GM04504 (cell line): ENCODE data around the gene KAT6B.
A peak's percentile ranks its signal among the peaks of the same experiment; 100 is the strongest.
"Not testable (repeated sequence)": the region's sequence is repeated elsewhere in the genome, so short reads cannot be mapped to it uniquely, and the experiment has no call there.

Source experiments
- DNase-seq: peaks from one replicate; pipeline ENCODE4 v3.0.0-alpha.2; 2012; ENCODE audit warnings: low read depth

KAT6B gene

GRCh38 chr10:75038335-75038734, 211.9 kb downstream of the KAT6B start:
- DNase-seq, result no peak

DNA sequence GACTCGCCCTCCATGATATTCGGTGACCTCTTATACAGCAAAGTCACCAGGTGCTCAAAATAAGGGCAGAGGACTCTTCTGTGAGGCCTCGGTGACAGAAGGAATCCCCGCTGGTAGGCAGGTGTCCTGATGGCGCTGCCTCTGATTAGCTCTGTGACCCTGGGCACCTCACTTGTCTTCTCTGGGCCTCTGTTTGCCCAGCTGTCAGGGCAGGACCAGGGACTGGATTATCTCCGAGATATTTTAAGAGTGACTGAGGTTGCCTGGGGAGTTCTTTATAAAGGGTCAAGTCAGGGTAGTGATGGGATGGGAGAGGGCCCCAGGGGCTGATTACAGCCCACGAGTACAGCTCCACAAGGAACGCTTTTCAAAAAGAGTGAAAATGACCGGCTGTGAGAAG, 214.2 kb downstream of the KAT6B start:
- no peak for DNase-seq

DNA sequence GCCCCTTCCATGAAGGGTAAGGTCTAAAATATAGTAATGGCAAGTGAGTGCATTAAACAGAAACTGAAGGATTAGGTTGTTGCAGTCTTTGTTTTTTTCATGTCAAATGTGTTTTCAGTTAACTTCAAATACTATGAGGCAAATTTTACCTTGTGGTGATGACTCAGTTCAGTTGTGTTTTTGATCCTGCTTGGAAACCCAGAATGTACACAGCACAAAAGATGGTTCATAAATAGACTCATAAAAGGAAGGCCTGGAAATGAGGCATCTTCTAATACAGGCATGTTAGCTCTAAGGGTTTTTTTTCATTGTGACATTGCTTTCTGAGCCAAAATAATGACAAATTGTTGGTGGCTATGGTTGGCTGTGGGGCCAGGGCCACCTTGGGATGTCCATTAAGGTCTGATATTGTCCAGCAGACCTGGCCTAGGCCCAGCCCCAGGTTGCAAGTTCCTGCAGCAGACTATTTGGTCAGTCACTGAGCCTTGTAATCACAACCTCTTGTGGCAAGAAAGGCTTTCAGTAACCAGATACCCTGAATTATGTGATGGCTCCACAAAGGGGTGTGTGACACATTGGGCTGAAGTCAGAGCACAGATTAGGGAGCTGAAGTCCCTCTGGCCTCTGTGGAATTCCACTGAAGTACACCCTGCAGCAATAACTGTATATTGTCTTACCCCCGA, 216.0 kb downstream of the KAT6B start:
- peak; percentile 78 for DNase-seq

DNA sequence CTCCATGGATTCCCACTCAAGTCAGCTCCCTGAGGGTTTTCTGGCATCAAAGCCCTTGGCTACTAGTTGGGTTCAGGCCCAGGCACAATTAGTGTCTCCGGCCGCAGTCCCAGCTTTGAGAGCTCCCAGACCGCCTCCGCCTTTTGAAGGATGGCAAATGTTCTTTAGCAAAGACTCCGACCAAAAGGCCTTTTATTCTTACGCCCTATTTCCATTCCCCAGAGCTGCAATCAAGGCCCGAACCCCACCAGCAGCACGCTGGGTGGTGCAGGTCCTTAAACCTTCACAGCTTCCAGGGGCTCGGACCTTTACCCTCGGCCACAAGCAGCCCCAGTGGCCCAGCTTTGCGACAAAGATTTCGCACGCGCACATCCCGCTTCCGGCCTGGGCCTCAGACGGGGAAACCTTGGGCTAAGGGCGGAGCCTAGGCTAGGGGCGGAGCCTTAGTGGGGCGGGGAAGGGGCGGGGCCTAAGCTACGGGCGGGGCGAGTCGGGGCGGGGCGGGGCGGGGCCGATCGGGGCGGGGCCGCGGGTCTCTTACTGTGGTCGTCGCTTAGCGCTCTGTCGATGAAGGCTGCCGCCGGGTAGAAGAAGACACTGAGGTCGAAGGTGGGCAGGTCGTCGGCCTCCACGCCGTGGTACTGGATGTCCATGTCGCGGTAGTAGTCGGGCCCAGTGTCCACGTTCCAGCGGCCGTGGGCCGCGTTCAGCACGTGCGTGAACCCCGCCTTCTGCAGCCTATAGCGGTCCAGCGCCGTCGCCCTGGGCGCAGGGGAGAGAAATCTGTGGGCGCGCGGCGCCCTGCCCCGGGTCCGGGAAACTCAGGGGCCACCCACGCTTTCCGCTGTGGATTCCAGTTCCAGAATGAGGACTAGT, 217.1 kb downstream of the KAT6B start:
- no peak for DNase-seq

DNA sequence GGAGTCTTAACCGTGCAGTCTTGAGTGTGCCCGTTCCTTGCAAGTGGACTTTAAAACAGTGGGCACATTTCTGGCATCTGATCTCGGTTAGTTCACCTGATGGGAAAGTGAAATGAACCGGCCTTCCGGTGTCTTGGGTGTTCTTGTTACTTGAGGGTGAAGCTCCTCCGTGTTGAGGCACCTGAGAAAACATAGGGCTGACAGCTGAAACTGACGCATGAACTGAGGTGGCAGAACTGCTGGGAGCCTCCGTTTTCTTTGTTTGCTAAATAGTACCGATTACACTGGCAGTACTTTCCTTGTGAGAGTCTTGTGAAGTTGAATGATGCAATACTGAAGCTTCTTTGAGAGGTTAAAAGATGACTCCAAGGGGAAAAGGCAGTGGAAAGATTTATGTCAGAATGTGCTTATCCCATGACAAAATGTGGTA, 222.3 kb downstream of the KAT6B start:
- DNase-seq, result no peak

GRCh38 chr10:75049316-75050148, 223.1 kb downstream of the KAT6B start:
- no peak for DNase-seq

GRCh38 chr10:75050149-75050919, 223.9 kb downstream of the KAT6B start:
- no peak for DNase-seq

DNA sequence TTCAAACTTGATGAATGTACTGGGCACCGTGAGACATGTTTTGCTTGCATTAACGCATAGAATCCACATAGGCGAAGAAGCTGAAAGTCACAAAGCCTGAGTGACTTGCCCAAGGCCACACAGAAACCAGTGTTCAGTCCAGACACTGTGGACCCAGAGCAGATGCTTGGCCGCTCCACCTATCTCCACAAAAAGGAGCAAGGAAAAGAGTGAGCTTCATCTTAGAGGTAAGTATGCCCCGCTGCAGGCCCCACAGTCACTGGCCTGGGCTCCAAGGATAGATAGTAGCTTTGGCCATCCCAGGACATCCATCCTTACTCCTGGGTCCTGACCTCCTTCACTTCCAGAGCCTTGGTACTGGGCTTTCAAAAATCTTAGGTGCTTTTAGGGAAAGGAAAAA, 224.9 kb downstream of the KAT6B start:
- no peak for DNase-seq

DNA sequence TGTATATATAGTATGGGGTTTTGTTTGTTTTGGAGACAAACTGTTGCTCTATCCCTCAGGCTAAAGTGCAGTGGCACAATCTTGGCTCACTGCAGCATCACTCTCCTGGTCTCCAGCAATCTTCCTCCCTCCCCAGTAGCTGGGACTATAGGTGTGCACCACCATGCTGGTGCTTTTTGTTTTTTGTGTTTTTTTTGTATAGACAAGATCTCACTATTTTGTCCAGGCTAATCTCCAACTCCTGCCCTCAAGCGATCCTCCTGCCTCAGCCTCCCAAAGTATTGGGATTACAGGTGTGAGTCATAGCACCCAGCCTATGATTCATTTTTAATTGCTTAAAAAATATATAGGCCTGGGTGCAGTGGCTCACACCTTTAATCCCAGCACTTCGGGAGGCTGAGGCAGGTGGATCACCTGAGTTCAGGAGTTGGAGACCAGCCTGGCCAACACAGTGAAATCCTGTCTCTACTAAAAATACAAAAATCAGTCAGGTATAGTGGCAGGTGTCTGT, 229.6 kb downstream of the KAT6B start:
- DNase-seq, result not testable (repeated sequence)

DNA sequence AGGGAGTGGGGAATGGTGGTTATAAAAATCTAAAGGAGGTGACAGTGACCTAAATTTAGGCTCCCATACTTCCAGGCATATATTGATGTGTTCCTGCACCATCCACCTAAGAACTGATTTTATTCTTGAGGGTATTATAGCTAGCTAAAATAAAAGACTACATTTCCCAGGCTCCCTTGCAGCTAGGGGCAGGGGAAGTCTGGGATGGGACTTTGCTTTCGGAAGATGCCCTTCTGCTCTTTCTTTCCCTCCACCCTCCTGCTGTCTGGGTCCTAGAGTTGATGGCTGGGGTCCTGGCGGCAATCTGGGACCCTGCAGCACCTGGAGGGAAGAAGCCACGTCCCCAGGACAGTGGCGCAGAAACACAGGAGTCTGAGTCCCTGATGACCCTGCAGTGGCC, 231.3 kb downstream of the KAT6B start:
- DNase-seq, result no peak

DNA sequence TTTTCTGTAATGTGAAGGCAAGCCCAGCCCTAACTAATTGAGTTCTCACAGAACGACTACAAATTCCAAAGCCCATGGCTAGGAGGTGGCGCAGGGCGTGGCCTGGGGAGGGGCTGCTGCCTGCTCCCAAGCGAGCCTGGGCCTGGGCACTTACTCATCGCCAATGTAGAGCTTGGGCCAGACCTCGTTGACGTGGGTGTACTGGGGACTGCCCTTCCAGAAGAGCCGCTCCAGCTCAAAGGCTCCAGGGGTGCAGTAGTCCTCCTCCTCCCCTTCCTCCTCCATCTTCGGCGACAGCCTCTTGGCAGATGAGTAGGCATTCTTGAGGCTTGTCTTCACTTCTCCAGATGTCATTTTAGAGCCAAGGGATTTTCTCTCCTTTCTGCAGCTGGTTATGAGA, 231.8 kb downstream of the KAT6B start:
- DNase-seq, result peak; percentile 81

DNA sequence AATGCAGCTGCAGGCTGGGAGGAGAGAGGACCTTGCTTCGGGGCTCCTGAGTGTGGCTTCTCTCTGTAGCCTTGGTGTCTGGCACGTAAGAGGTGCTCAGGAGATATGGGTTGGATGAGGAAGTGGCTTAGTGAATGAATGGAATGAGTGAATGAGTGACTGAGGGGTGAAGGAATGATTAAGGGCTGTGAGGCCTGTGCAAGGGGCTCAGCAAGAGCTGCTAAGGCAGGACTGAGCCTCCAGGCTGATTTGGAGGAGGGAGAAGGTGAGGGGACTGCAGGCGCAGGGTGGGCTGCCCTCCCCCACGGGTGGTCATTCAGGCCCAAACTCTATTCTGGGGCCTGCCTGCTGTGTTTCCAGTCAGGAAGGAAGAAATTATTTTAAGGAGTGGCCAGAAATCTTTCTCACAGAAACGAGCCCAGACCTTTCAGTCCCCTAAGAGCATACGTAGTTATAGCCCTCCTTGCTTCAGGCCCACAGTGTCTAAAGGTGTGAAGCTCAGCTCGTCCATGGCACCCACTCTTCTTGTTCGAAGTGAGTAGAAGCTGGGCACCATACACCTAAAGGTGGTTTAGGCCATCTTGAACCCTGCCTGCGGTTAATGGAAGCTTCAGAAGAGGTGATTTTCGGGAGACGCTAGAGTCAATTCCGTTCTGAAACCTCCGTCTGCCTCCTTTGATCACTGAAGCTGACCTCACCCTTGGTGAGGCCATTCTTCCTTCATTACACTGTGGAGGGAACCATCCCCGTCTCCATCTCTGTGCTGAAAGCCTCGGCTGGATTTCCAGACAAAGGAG, 235.5 kb downstream of the KAT6B start:
- no peak for DNase-seq

DNA sequence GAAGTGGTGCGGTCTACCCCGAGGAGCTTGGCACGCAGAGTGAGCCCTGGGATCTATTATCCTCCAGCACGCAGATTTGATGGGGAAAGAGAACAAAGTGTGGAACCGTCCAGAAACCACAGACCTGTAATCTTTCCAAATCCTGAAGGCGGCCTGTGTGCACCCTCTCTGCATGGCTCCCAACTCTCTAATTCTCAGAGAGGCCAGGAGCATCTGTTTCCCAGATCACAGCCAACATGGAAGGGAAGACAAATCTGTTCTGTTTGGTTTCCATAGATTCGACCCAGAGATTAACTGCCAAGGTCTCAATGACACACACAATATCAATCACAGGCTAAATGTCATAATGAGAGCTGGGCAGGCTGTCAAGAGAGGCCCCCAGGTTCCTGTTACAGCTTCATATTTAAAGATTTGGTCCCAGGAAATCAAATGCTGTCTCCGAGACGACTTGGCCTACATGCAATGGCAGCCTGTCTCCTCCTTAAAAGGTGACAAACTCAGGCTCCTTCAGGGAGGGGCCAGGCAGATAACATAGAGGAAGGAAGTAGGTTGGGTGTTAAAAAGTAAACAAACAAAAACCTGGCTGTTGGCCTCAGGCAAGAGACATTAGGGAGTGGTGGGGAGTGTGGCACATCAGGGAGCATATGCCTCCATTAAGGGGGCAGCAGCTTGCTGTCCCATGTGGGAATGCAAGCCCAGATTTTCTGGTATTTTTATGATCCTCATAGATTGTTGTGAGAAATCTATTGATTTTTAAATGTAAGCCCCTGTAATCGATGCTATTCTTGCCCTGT, 236.3 kb downstream of the KAT6B start:
- DNase-seq, result peak; percentile 94

DNA sequence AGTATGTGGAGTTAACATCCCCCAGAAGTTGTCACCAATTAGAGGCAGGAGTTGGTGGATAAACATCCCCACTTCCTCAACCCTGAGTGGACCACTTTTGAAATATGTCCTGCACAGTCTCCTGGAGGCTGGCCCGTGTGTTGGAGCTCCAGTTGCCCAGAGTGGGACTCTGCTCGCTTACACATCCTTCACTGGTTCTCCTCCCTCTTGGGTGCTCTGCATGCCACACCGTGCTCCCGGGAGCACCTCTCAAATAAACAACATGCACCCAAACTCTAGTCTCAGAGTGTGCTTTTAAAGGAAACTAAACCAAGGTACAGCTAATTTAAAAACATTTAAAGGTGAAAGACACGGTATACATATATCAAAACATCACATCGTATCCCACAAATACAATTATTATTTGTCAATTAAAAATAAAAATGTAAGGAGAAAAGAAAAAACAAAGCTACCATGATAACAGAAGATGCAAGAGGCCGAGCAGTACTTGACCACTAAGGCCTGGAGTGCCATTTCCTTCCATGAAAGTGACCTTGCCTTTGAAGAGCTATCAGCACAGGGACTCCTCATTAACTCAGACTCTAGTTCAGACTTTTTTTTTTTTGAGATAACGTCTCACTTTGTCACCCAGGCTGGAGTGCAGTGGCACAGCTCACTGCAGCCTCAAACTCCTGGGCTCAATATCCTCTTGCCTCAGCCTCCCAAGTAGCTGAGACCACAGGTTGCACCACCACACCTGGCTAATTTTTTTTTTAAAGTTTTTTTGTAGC, 237.2 kb downstream of the KAT6B start:
- DNase-seq, result no peak

GRCh38 chr10:75065076-75065475, 238.7 kb downstream of the KAT6B start:
- no peak for DNase-seq

DNA sequence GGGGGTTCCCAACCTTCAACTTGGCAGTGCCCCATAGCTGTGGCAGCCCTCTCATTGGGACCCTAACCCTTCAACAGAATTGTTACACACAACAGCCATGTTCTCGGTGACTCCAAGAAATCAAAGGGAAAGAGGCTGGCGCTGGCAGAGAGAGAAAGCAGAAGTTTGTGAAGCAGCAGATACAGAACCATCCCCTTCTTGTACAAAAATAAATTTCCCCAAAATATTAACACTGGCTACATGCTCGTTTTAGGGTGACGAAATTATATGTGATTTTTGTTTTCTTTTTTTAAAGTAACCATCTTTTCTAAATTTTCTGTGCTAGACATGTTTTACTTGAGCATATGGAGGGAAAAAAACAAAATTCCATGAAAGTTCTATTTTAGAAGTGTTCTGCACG, 239.9 kb downstream of the KAT6B start:
- DNase-seq, result no peak

DNA sequence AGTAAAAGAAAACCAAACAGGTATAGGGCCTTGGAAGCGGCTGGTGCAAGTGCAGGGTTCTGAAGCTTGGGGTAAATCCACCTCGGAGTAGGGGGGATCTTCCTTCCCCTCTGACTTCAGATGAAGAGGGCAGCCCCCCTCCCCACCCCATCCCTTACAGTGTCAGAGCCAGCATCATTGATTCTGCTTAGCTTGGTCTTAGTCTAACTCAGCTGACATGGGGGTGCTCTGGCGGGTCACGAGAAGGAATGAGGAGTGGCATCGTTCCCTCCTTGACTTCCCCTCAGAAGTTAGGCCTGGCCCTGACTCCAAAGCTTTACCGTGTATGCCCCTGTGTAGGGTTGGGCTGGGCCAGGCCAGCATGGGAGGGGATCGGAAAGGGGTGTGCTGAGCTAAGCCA, 240.9 kb downstream of the KAT6B start:
- DNase-seq, result no peak

- no peak for DNase-seq
Measured at GRCh38 chr10:75068523-75068922, 242.1 kb downstream of the KAT6B start.

DNA sequence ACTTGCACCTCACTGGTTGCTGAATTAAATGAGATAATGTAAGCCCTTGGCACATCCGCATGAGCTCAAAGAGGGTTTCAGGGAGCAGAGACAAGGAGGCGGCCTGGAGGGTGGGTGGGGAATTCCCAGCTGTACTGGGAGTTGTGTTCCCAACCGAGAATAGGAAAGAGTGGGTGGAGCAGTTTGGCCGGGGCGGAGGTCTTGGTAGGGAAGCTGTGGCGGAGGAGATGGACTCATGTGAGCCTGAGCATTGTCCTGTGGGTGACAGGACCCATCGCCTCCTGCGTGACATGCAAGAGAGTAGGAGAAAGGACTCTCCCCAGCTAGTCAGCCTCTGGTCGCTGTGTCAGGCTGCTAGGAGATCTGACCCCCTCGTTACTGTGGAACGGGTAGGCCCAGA, 244.1 kb downstream of the KAT6B start:
- no peak for DNase-seq
